ENCODE results near the gene TAF5L. TPM values are rescaled to one million over a fixed set of nuclear protein-coding genes. Genes with fewer than 3 reads are reported as not detected.

Gene TAF5L
- total and polyA plus RNA-seq, 2 of the 8 experiments (the other 6 are each of a cell fraction or from before 2014, with no cell fraction given), result 17.7 to 23.3 TPM

DNA sequence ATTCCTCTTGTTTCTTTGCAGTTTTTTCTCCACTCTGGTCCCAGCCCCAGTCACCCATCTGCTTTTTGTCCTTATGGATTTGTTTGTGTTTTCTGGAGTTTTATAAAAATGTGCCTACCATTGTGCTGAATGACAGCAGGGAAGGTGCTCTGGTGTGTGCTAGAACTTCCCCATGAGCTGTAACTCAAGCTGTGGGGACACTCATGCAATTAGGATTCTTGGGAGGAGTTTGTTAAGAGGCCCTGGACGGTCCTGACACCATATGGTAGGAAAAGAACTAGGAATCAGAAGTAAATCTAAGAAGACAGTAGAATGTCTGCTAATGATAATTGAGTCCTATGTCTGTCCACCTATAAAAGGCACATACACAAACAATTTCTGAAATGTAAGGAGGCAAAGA, 27.5 kb upstream of the TAF5L start:
- Histone ChIP-seq H3K9ac (replicated peaks in 1 of 4; ENCODE audit: extremely low read depth in 1 of 4, low read depth in 3 of 4, low read length in 3 of 4) (peak overlapping the region in 1 of 4 experiments; percentile 8; a peak in 1 of 7 replicates), H3K9me3 (ENCODE audit: insufficient read depth in 2 of 2, low read depth in 1 of 2, low read length in 1 of 2) (no peaks in the 10 kb centered on the region), H2AK5ac (ENCODE audit: low read depth, low read length) (no peak overlapping the region), H3K79me2 (ENCODE audit: control insufficient read depth in 1 of 2, insufficient read depth in 2 of 2, low read length in 2 of 2) (no peaks in the 10 kb centered on the region), H3K4ac (replicated peaks; ENCODE audit: insufficient read length, low read depth, low read length) (no peak overlapping the region), H2BK12ac (ENCODE audit: low read depth, low read length) (no peak overlapping the region), H3K4me1 (replicated peaks in 1 of 4; ENCODE audit: control insufficient read depth in 3 of 4, insufficient read depth in 4 of 4, low read length in 3 of 4) (no peaks in the 10 kb centered on the region), H3K14ac (ENCODE audit: insufficient read length) (no peak overlapping the region), H2BK120ac (replicated peaks; ENCODE audit: low read depth, low read length) (no peak overlapping the region), H4K8ac (ENCODE audit: extremely low read depth, insufficient read depth, low read length) (no peak overlapping the region), H2BK15ac (ENCODE audit: low read length) (no peak overlapping the region), H2AFZ (ENCODE audit: low read length) (no peak overlapping the region), H4K91ac (replicated peaks; ENCODE audit: insufficient read length, low read length) (no peak overlapping the region), H4K5ac (ENCODE audit: insufficient read length, low read depth, low read length) (no peak overlapping the region), H3K27ac (ENCODE audit: low read depth, low read length) (no peak overlapping the region), H3K4me3 (ENCODE audit: extremely low read depth in 1 of 4, insufficient read depth in 2 of 4, low read depth in 3 of 4, low read length in 4 of 4) (no peak overlapping the region), H2BK20ac (ENCODE audit: low read length) (no peak overlapping the region), H3K56ac (replicated peaks; ENCODE audit: insufficient read length, low read depth, low read length) (no peak overlapping the region), H3K36me3 (ENCODE audit: control insufficient read depth in 2 of 4, insufficient read depth in 4 of 4, low read length in 3 of 4) (peaks cover 4 to 84% (median 58%) of the 10 kb centered on the region in 4 experiments; a peak in 7 of 8 replicates), H3K4me2 (ENCODE audit: insufficient read depth in 1 of 2, low read depth in 2 of 2, low read length in 2 of 2) (no peak overlapping the region), H4K20me1 (replicated peaks in 1 of 2; ENCODE audit: control insufficient read depth in 1 of 2, insufficient read depth in 2 of 2, low read length in 2 of 2) (peaks cover 3 to 4% of the 10 kb centered on the region in 2 experiments), H3K27me3 (replicated peaks in 1 of 4; ENCODE audit: control insufficient read depth in 3 of 4, extremely low read depth in 1 of 4, insufficient read depth in 3 of 4, low read length in 3 of 4) (no peaks in the 10 kb centered on the region), H2BK5ac (ENCODE audit: low read depth, low read length) (no peak overlapping the region), H3K23ac (ENCODE audit: insufficient read length) (no peak overlapping the region), H3K23me2 (ENCODE audit: low read depth, low read length) (no peaks in the 10 kb centered on the region), H3K18ac (ENCODE audit: extremely low read depth, low read length) (no peak overlapping the region), H3K79me1 (ENCODE audit: low read depth, low read length) (no peaks in the 10 kb centered on the region; the same call in 1 of the 2 replicates)
- DNase-seq (ENCODE audit: low read depth in 1 of 2, low spot score in 2 of 2) (no peak), FAIRE-seq (no peak)
- ChIA-PET CTCF (ENCODE audit: partially characterized antibody) (interaction anchor here (0.6 to 1.8 kb wide), 2 partner anchors 141 to 615 kb away, joined by 3 to 5 read pairs; no protein-coding TSS in a partner anchor), POLR2A (ENCODE audit: partially characterized antibody) (no interaction called here)
- WGBS, 2 experiments (ENCODE audit: extremely low coverage in 1 of 2, insufficient coverage in 1 of 2, insufficient read length in 1 of 2, insufficient replicate concordance in 2 of 2, low coverage in 1 of 2, low lambda C conversion rate in 2 of 2, missing lambda C conversion rate in 1 of 2), result 100% methylated on average over 1 of the region's 1 CpG; no CpG with 5 or more reads in 1 of the 2 experiments
- no peak for TF ChIP-seq RAD21 (IDR thresholded peaks at IDR 0.05 in 1 of 2, conservative IDR thresholded peaks at IDR 0.05 in 1 of 2; ENCODE audit: low read depth in 2 of 2, low read length in 2 of 2)
- no peak for TF ChIP-seq ZNF274 (IDR thresholded peaks at IDR 0.05; ENCODE audit: borderline replicate concordance, extremely low read depth, low read length)
- TF ChIP-seq HDAC2 (IDR thresholded peaks at IDR 0.05; ENCODE audit: borderline replicate concordance in 1 of 2, low read depth in 2 of 2, low read length in 2 of 2), result no peak
- TF ChIP-seq, protein P1, sequence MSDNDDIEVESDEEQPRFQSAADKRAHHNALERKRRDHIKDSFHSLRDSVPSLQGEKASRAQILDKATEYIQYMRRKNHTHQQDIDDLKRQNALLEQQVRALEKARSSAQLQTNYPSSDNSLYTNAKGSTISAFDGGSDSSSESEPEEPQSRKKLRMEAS (IDR thresholded peaks at IDR 0.05), result no peak
- no peak for TF ChIP-seq RFX5 (IDR thresholded peaks at IDR 0.05; ENCODE audit: borderline replicate concordance, low read depth, low read length)
- no peak for TF ChIP-seq SRF (IDR thresholded peaks at IDR 0.05; ENCODE audit: low read depth, low read length)
- TF ChIP-seq EP300 (IDR thresholded peaks at IDR 0.05; ENCODE audit: borderline replicate concordance in 1 of 2, low read depth in 2 of 2, low read length in 2 of 2), result no peak
- no peak for TF ChIP-seq CEBPB (IDR thresholded peaks at IDR 0.05; ENCODE audit: low read depth, low read length)
- no peak for TF ChIP-seq SIX5 (IDR thresholded peaks at IDR 0.05; ENCODE audit: low read depth, low read length)
- TF ChIP-seq BRCA1 (IDR thresholded peaks at IDR 0.05; ENCODE audit: low read depth, low read length), result no peak
- TF ChIP-seq TBP (IDR thresholded peaks at IDR 0.05; ENCODE audit: low read depth, low read length), result no peak
- no peak for TF ChIP-seq CBX5 (IDR thresholded peaks at IDR 0.05; ENCODE audit: low read depth, low read length)
